Measurements from ENCODE around the gene ZFHX2.
"Not testable (repeated sequence)": the region's sequence is repeated elsewhere in the genome, so short reads cannot be mapped to it uniquely, and the experiment has no call there.

Gene ZFHX2

GRCh38 chr14:23539248-23540140 is 12.1 kb downstream of the ZFHX2 start:
- no peak for DNase-seq (ENCODE audit: low read depth)

- DNase-seq (ENCODE audit: low read depth): no peak
Observed at GRCh38 chr14:23538785-23539184, 12.8 kb downstream of the ZFHX2 start.

GRCh38 chr14:23538050-23538718 is 13.4 kb downstream of the ZFHX2 start:
- DNase-seq (ENCODE audit: low read depth): no peak

GRCh38 chr14:23537351-23538049 is 14.1 kb downstream of the ZFHX2 start:
- DNase-seq (ENCODE audit: low read depth): no peak

GRCh38 chr14:23536906-23537305 is 14.7 kb downstream of the ZFHX2 start:
- DNase-seq (ENCODE audit: low read depth): not testable (repeated sequence)

GRCh38 chr14:23536494-23536893 is 15.1 kb downstream of the ZFHX2 start:
- DNase-seq (ENCODE audit: low read depth): no peak

GRCh38 chr14:23535943-23536342 is 15.6 kb downstream of the ZFHX2 start:
- no peak for DNase-seq (ENCODE audit: low read depth)

- no peak for DNase-seq (ENCODE audit: low read depth)
Observed at GRCh38 chr14:23533652-23534435, 17.7 kb downstream of the ZFHX2 start.

GRCh38 chr14:23532658-23533057 is 18.9 kb downstream of the ZFHX2 start:
- DNase-seq (ENCODE audit: low read depth): no peak

GRCh38 chr14:23531391-23531790 is 20.2 kb downstream of the ZFHX2 start:
- no peak for DNase-seq (ENCODE audit: low read depth)

- DNase-seq (ENCODE audit: low read depth): no peak
Observed at GRCh38 chr14:23530375-23531055, 21.1 kb downstream of the ZFHX2 start.

GRCh38 chr14:23529016-23529415 is 22.5 kb downstream of the ZFHX2 start:
- no peak for DNase-seq (ENCODE audit: low read depth)

- DNase-seq (ENCODE audit: low read depth): no peak
Observed at GRCh38 chr14:23528555-23528954, 23.0 kb downstream of the ZFHX2 start.

- DNase-seq (ENCODE audit: low read depth): no peak
Observed at GRCh38 chr14:23525611-23526010, 26.0 kb downstream of the ZFHX2 start.

GRCh38 chr14:23524954-23525353 is 26.6 kb downstream of the ZFHX2 start:
- DNase-seq (ENCODE audit: low read depth): no peak

- DNase-seq (ENCODE audit: low read depth): no peak
Observed at GRCh38 chr14:23523229-23524016, 28.1 kb downstream of the ZFHX2 start.

GRCh38 chr14:23522643-23523198 is 28.8 kb downstream of the ZFHX2 start:
- no peak for DNase-seq (ENCODE audit: low read depth)

GRCh38 chr14:23521785-23522640 is 29.6 kb downstream of the ZFHX2 start:
- no peak for DNase-seq (ENCODE audit: low read depth)

GRCh38 chr14:23520899-23521533 is 30.5 kb downstream of the ZFHX2 start:
- no peak for DNase-seq (ENCODE audit: low read depth)
